Measurements from ENCODE around the gene ANKRD13D. TPM values are rescaled to one million over a fixed set of nuclear protein-coding genes. Genes with fewer than 3 reads are reported as not detected.

The ANKRD13D gene
- 10 to 100 TPM; 27.6 to 53.8 (median 44.8) TPM for polyA plus RNA-seq (ENCODE audit: insufficient read length in 3 of 3)
- long read RNA-seq, donor 1, partial matches to known transcripts, result 0 of 6 reads
- long read RNA-seq, donor 1, other reads (novel, unspliced or antisense), result 0 of 6 reads
- long read RNA-seq, donor 2, transcript ANKRD13D-202 (15 exons, 2,881 nt), result major isoform, 7 of 8 reads
- long read RNA-seq, donor 2, partial matches to known transcripts, result 0 of 8 reads
- long read RNA-seq, donor 2, other reads (novel, unspliced or antisense), result 0 of 8 reads
- long read RNA-seq, donor 3, partial matches to known transcripts, result 0 of 6 reads
- long read RNA-seq, donor 3, other reads (novel, unspliced or antisense), result 0 of 6 reads
- long read RNA-seq, donor 4, transcript ANKRD13D-202 (15 exons, 2,881 nt), result major isoform, 6 of 10 reads
- long read RNA-seq, donor 4, partial matches to known transcripts, result 0 of 10 reads
- long read RNA-seq, donor 4, other reads (novel, unspliced or antisense), result 0 of 10 reads
- long read RNA-seq, donor 5, partial matches to known transcripts, result 0 of 3 reads
- long read RNA-seq, donor 5, other reads (novel, unspliced or antisense), result 0 of 3 reads
- long read RNA-seq, donor 6, partial matches to known transcripts, result 0 of 4 reads
- long read RNA-seq, donor 6, other reads (novel, unspliced or antisense), result 0 of 4 reads
- long read RNA-seq, donor 7, transcript ANKRD13D-202 (15 exons, 2,881 nt), result major isoform, 7 of 8 reads
- long read RNA-seq, donor 7, partial matches to known transcripts, result 0 of 8 reads
- long read RNA-seq, donor 7, other reads (novel, unspliced or antisense), result 0 of 8 reads
- long read RNA-seq, donor 8, partial matches to known transcripts, result 0 of 4 reads
- long read RNA-seq, donor 8, other reads (novel, unspliced or antisense), result 0 of 4 reads
- long read RNA-seq, donor 9, transcript ANKRD13D-202 (15 exons, 2,881 nt), result major isoform, 5 of 6 reads
- long read RNA-seq, donor 9, partial matches to known transcripts, result 0 of 6 reads
- long read RNA-seq, donor 9, other reads (novel, unspliced or antisense), result 0 of 6 reads
- long read RNA-seq, donor 10, partial matches to known transcripts, result 0 of 3 reads
- long read RNA-seq, donor 10, other reads (novel, unspliced or antisense), result 0 of 3 reads
- long read RNA-seq, donor 11, partial matches to known transcripts, result 0 of 4 reads
- long read RNA-seq, donor 11, other reads (novel, unspliced or antisense), result 0 of 4 reads
- long read RNA-seq, donor 12, partial matches to known transcripts, result 30 of 45 reads
- long read RNA-seq, donor 12, other reads (novel, unspliced or antisense), result 0 of 45 reads
- long read RNA-seq, donor 13, partial matches to known transcripts, result 0 of 3 reads
- long read RNA-seq, donor 13, other reads (novel, unspliced or antisense), result 0 of 3 reads
- long read RNA-seq, donor 14, result 0 reads
- long read RNA-seq, donor 15, partial matches to known transcripts, result 0 of 3 reads
- long read RNA-seq, donor 15, other reads (novel, unspliced or antisense), result 0 of 3 reads
- long read RNA-seq, donor 16, partial matches to known transcripts, result 0 of 4 reads
- long read RNA-seq, donor 16, other reads (novel, unspliced or antisense), result 0 of 4 reads

- no peak for DNase-seq
These were observed at the start of gene ANKRD13D for GRCh38 chr11:67289226-67289650. TSS of gene ANKRD13D (plus strand) at chr11:67289303. CDS start at chr11:67289461, 158 bp downstream.

- peak; percentile 97 for DNase-seq
These were observed 49.1 kb upstream of the ANKRD13D start for GRCh38 chr11:67239783-67240575.

- peak; percentile 73 for DNase-seq
These were observed 48.3 kb upstream of the ANKRD13D start for GRCh38 chr11:67240576-67241389.

GRCh38 chr11:67242548-67242947 lies 46.6 kb upstream of the ANKRD13D start:
- DNase-seq, result no peak

GRCh38 chr11:67243051-67243450 lies 46.1 kb upstream of the ANKRD13D start:
- DNase-seq, result no peak

GRCh38 chr11:67245046-67245445 lies 44.1 kb upstream of the ANKRD13D start:
- no peak for DNase-seq

- DNase-seq, result no peak
These were observed 41.1 kb upstream of the ANKRD13D start for GRCh38 chr11:67247946-67248550.

GRCh38 chr11:67248653-67249052 lies 40.5 kb upstream of the ANKRD13D start:
- DNase-seq, result no peak

- DNase-seq, result no peak
These were observed 38.8 kb upstream of the ANKRD13D start for GRCh38 chr11:67250059-67251043.

GRCh38 chr11:67251841-67252240 lies 37.3 kb upstream of the ANKRD13D start:
- DNase-seq, result no peak

GRCh38 chr11:67252831-67253239 lies 36.3 kb upstream of the ANKRD13D start:
- DNase-seq, result no peak

- DNase-seq, result peak; percentile 43
These were observed 35.1 kb upstream of the ANKRD13D start for GRCh38 chr11:67253872-67254624.

- DNase-seq, result no peak
These were observed 34.3 kb upstream of the ANKRD13D start for GRCh38 chr11:67254798-67255197.

GRCh38 chr11:67255353-67255752 lies 33.8 kb upstream of the ANKRD13D start:
- no peak for DNase-seq

GRCh38 chr11:67255864-67256263 lies 33.2 kb upstream of the ANKRD13D start:
- no peak for DNase-seq

- no peak for DNase-seq
These were observed 32.5 kb upstream of the ANKRD13D start for GRCh38 chr11:67256477-67257135.
